ENCODE measurements around the gene ABTB1.
A peak's percentile ranks its signal among the peaks of the same experiment; 100 is the strongest.
"Not testable (repeated sequence)": the region's sequence is repeated elsewhere in the genome, so short reads cannot be mapped to it uniquely, and the experiment has no call there.

ABTB1 gene

DNA sequence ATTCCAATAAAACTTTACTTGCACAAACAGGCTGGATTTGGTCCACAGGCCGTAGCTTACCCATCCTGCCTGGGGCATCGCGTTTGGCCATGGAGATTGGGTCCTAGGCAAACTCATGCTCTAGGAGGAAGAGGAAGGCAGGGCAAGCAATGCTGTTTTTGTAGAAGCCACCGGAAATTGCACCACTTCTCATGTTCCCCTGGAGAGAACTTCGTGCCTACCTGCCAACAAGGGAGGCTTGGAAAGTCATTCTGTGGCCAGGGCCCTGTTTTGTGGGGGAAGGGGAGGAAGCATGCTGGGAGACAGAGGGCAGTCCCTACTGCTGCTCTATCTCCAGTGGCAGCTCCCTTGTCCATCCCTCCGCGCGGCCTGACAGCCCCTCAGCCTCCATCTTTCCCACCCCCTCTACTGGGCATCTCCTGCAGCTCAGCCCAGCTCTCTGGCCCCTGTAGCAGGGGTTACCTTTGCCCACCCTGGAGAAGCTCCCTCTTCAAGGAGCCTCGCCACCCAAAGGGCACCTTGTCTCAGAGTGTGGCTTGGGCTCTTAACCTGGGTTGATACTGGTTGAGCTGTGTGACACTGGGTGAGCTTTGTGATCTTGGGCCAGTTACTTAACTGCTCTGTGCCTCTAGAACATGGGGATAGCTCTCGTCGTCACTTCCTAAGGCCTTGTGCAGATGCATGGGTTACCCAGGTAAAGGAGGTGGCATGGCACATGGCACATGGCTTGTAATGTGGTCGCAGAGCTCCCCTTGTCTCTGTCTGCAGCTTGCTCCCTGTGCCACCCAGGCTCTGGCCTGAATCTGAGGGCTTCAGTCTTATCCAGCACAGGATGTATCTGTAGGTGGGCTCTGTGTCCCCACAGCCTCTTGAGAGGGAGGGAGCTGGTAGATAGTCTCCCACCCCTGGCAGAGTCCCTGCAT lies 6.1 kb downstream of the ABTB1 start:
- Histone ChIP-seq H3K4me3 (ENCODE audit: low read depth, low read length) (no peak overlapping the region), H3K9me3 (no peaks in the 10 kb centered on the region)
- DNase-seq: no peak

GRCh38 chr3:127679534-127680145 lies 6.9 kb downstream of the ABTB1 start:
- H3K9me3 ChIP-seq: no peaks in the 10 kb centered on the region
- H3K4me3 ChIP-seq (ENCODE audit: low read depth, low read length): no peak overlapping the region
- H3K27me3 ChIP-seq: no peaks in the 10 kb centered on the region
- no peak for DNase-seq
- H3K36me3 ChIP-seq: no peaks in the 10 kb centered on the region
- H3K4me1 ChIP-seq: no peaks in the 10 kb centered on the region
- TF ChIP-seq, protein P1, sequence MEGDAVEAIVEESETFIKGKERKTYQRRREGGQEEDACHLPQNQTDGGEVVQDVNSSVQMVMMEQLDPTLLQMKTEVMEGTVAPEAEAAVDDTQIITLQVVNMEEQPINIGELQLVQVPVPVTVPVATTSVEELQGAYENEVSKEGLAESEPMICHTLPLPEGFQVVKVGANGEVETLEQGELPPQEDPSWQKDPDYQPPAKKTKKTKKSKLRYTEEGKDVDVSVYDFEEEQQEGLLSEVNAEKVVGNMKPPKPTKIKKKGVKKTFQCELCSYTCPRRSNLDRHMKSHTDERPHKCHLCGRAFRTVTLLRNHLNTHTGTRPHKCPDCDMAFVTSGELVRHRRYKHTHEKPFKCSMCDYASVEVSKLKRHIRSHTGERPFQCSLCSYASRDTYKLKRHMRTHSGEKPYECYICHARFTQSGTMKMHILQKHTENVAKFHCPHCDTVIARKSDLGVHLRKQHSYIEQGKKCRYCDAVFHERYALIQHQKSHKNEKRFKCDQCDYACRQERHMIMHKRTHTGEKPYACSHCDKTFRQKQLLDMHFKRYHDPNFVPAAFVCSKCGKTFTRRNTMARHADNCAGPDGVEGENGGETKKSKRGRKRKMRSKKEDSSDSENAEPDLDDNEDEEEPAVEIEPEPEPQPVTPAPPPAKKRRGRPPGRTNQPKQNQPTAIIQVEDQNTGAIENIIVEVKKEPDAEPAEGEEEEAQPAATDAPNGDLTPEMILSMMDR (IDR thresholded peaks at IDR 0.05; ENCODE audit: low read depth, low read length): no peak

More for the DNA sequence above, 6.1 kb downstream of the ABTB1 start:
- H3K4me1 ChIP-seq: no peaks in the 10 kb centered on the region
- H3K36me3 ChIP-seq: no peaks in the 10 kb centered on the region
- TF ChIP-seq, protein P1 (IDR thresholded peaks at IDR 0.05; ENCODE audit: low read depth, low read length): no peak
- no peaks in the 10 kb centered on the region for H3K27me3 ChIP-seq

GRCh38 chr3:127680146-127680661 lies 7.5 kb downstream of the ABTB1 start:
- TF ChIP-seq, protein P1 (IDR thresholded peaks at IDR 0.05; ENCODE audit: low read depth, low read length): no peak
- Histone ChIP-seq H3K36me3 (no peaks in the 10 kb centered on the region), H3K4me1 (no peaks in the 10 kb centered on the region), H3K9me3 (no peaks in the 10 kb centered on the region), H3K27me3 (no peaks in the 10 kb centered on the region), H3K4me3 (ENCODE audit: low read depth, low read length) (no peak overlapping the region)
- no peak for DNase-seq

- Histone ChIP-seq H3K9me3 (no peaks in the 10 kb centered on the region), H3K4me1 (no peaks in the 10 kb centered on the region), H3K27me3 (no peaks in the 10 kb centered on the region), H3K4me3 (ENCODE audit: low read depth, low read length) (no peak overlapping the region), H3K36me3 (no peaks in the 10 kb centered on the region)
- TF ChIP-seq, protein P1 (IDR thresholded peaks at IDR 0.05; ENCODE audit: low read depth, low read length): no peak
- no peak for DNase-seq
Observed at GRCh38 chr3:127680798-127681221, 8.1 kb downstream of the ABTB1 start.

DNA sequence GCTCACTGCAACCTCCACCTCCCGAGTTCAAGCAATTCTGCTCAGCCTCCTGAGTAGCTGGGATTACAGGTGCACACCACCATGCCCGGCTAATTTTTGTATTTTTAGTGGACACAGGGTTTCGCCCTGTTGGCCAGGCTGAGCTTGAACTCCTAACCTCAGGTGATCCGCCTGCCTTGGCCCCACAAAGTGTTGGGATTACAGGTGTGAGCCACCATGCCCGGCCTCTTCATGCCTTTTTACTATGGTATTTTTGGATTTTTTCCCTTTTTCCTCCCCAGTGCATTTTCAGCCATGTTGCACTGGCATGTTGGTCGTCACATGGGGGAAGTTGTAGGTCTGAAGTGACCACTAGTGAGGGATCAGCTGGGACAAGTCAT lies 9.4 kb downstream of the ABTB1 start:
- not testable (repeated sequence) for H3K36me3 ChIP-seq; H3K27me3 ChIP-seq; H3K9me3 ChIP-seq; H3K4me3 ChIP-seq (ENCODE audit: low read depth, low read length); DNase-seq; H3K4me1 ChIP-seq

DNA sequence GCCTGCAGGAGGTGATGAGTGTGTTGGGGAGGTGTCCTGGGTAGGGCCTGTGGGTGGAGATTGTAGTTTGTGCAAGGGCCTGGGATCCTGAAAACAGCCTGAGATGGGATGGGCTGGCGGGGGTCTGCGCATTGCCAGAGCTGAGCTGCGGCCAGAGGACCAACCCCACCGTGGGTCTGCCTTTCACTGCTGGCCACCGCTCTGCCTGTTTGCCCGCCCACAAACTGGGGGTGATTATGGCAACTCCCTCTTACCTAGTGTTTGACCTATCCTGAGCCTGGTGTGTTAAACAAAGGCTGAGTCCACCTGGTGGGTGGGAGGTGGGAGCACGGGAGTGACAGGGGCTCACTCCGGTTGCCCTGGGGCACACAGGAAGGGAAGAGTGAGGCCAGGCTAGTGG lies 9.8 kb downstream of the ABTB1 start:
- Histone ChIP-seq H3K4me3 (ENCODE audit: low read depth, low read length) (no peak overlapping the region), H3K9me3 (no peaks in the 10 kb centered on the region), H3K36me3 (no peaks in the 10 kb centered on the region), H3K4me1 (no peaks in the 10 kb centered on the region), H3K27me3 (no peaks in the 10 kb centered on the region)
- DNase-seq: peak; percentile 5
- TF ChIP-seq, protein P1 (IDR thresholded peaks at IDR 0.05; ENCODE audit: low read depth, low read length): no peak
